Endothelial cell of umbilical vein (primary cell): ENCODE measurements around the gene ITGAX. TPM values are rescaled to one million over a fixed set of nuclear protein-coding genes. Genes with fewer than 3 reads are reported as not detected.

ENCODE experiments used
- BruUV-seq: library from RNA; stranded (reverse); fragments of 400-500 nt; replicated peaks from 2 replicates; lab custom pipeline; 2021; lab: Mats Ljungman, UMichigan
- CTCF ChIA-PET: fragments of 300-600, 350-600 bp; sonication (Branson Sonifier 250); formaldehyde crosslinking; loops from one replicate; lab custom pipeline; 2021; ENCODE audit warnings: antibody characterized with exemption, inconsistent platforms; lab: Charles Lee
- POLR2A ChIA-PET: fragments of 300-600, 350-600 bp; sonication (Branson Sonifier 250); formaldehyde crosslinking; loops from one replicate; lab custom pipeline; 2021; ENCODE audit warnings: antibody characterized with exemption, inconsistent platforms; lab: Charles Lee
- DNase-seq: peaks from one replicate; pipeline ENCODE4 v3.0.0-alpha.2; 2011; ENCODE audit warnings: low read depth, low spot score
- FAIRE-seq: peaks from 2 replicates; lab custom pipeline; 2011; peaks lifted over from hg19 to GRCh38; lab: Jason Lieb, UNC
- H2AFZ ChIP-seq: 2 replicates; pipeline ENCODE4 v1.6.0; 2012; ENCODE audit warnings: low read depth, low read length, control low read depth, inconsistent platforms
- H3K27ac ChIP-seq: 2 replicates; pipeline ENCODE4 v1.5.1; 2011; ENCODE audit warnings: low read depth, mild to moderate bottlenecking, control low read depth, low read length, moderate library complexity; ENCODE audit not compliant: insufficient read depth
- H3K27me3 ChIP-seq, 2 experiments: 2 replicates each; pipeline versions ENCODE4 v1.6.0 to v1.6.1; 2011; ENCODE audit warnings: low read length in 2 of 2, mixed read lengths in 1 of 2; ENCODE audit not compliant: control insufficient read depth in 2 of 2, insufficient read depth in 2 of 2
- H3K36me3 ChIP-seq, 2 experiments: 2 replicates in 1 of 2; 3 replicates in 1 of 2; pipeline ENCODE4 v1.5.1; 2011; ENCODE audit warnings: low read length in 2 of 2, mild to moderate bottlenecking in 1 of 2, moderate library complexity in 1 of 2; ENCODE audit not compliant: control insufficient read depth in 2 of 2, insufficient read depth in 2 of 2; ENCODE audit errors: extremely low read depth in 1 of 2
- H3K4me1 ChIP-seq: 3 replicates; pipeline ENCODE4 v1.5.1; 2011; ENCODE audit warnings: mild to moderate bottlenecking, low read length; ENCODE audit not compliant: control insufficient read depth, insufficient read depth; ENCODE audit errors: extremely low read depth
- H3K4me2 ChIP-seq: 2 replicates; pipeline ENCODE4 v1.6.1; 2011; ENCODE audit warnings: low read length, control low read depth, mixed read lengths; ENCODE audit not compliant: insufficient read depth
- H3K4me3 ChIP-seq, 3 experiments: fragments of 200-600 bp in 1 of 3; sonication (generic), shearing (Covaris generic) in 1 of 3; replicated peaks in 1 of 3; 2 replicates each; pipeline ENCODE4 v1.5.1; 2011 to 2016; ENCODE audit warnings: control low read depth in 3 of 3, low read length in 3 of 3, mild to moderate bottlenecking in 2 of 3, inconsistent platforms in 1 of 3, low read depth in 1 of 3, moderate library complexity in 1 of 3; ENCODE audit not compliant: insufficient read depth in 1 of 3
- H3K79me2 ChIP-seq: 2 replicates; pipeline ENCODE4 v1.6.0; 2012; ENCODE audit warnings: low read length, inconsistent platforms; ENCODE audit not compliant: control insufficient read depth, insufficient read depth
- H3K9ac ChIP-seq: replicated peaks from 2 replicates; pipeline ENCODE3; 2011; ENCODE audit warnings: low read length, control low read depth; ENCODE audit not compliant: insufficient read depth; ENCODE audit errors: extremely low read depth
- H3K9me1 ChIP-seq: replicated peaks from 3 replicates; pipeline ENCODE4 v1.6.0; 2011; ENCODE audit warnings: mild to moderate bottlenecking, low read length; ENCODE audit not compliant: control insufficient read depth, insufficient read depth; ENCODE audit errors: extremely low read depth
- H3K9me3 ChIP-seq: replicated peaks from 2 replicates; pipeline ENCODE4 v1.5.1; 2012; ENCODE audit warnings: low read length, inconsistent platforms; ENCODE audit not compliant: control insufficient read depth, insufficient read depth
- H4K20me1 ChIP-seq: replicated peaks from 2 replicates; pipeline ENCODE3; 2011; ENCODE audit warnings: mild to moderate bottlenecking, low read length; ENCODE audit not compliant: control insufficient read depth, insufficient read depth; ENCODE audit errors: extremely low read depth
- EZH2 ChIP-seq: IDR thresholded peaks from 2 replicates; pipeline ENCODE4 v1.6.1; 2012; ENCODE audit warnings: borderline replicate concordance, low read depth, mild to moderate bottlenecking, moderate library complexity, low read length, inconsistent platforms; ENCODE audit not compliant: severe bottlenecking
- FOS ChIP-seq: IDR thresholded peaks from 2 replicates; pipeline ENCODE4 v1.6.1; 2011; ENCODE audit warnings: mild to moderate bottlenecking, low read length, moderate library complexity, borderline replicate concordance; ENCODE audit not compliant: insufficient read depth
- GATA2 ChIP-seq: IDR thresholded peaks from 2 replicates; pipeline ENCODE4 v1.7.0; 2011; ENCODE audit warnings: low read depth, mild to moderate bottlenecking, moderate library complexity, mixed read lengths, low read length; ENCODE audit not compliant: insufficient read length, insufficient read depth
- JUN ChIP-seq: IDR thresholded peaks from 2 replicates; pipeline ENCODE4 v1.6.1; 2011; ENCODE audit warnings: borderline replicate concordance, low read depth; ENCODE audit not compliant: insufficient read length, insufficient read depth
- MYC ChIP-seq: IDR thresholded peaks from one replicate; pipeline ENCODE4 v1.6.1; 2011; ENCODE audit warnings: mild to moderate bottlenecking, low read depth, low read length
- POLR2A ChIP-seq: IDR thresholded peaks from 2 replicates; pipeline ENCODE4 v1.6.1; 2012; ENCODE audit warnings: low read depth, mild to moderate bottlenecking, control low read depth, low read length
- POLR2AphosphoS5 ChIP-seq: IDR thresholded peaks from 2 replicates; pipeline ENCODE4 v1.6.1; 2012; ENCODE audit warnings: low read depth, mild to moderate bottlenecking, control low read depth, low read length, moderate library complexity; ENCODE audit not compliant: insufficient read depth
- dilution Hi-C: fragments of 300-500 bp; cut with MboI; formaldehyde crosslinking; loops from one replicate; pipeline ENCODE4 v1.15.0; 2019; ENCODE audit warnings: low sequenced_read_pairs; ENCODE audit not compliant: extremely low pct_ligation_motif_present
- intact Hi-C: fragments of 100-400 bp; cut with micrococcal nuclease; formaldehyde crosslinking; loops from one replicate; pipeline ENCODE4 v1.10.0; 2022
- polyA plus RNA-seq, 4 experiments: library from polyadenylated mRNA; depleted of rRNA in 3 of 4; stranded (reverse) in 3 of 4; unstranded in 1 of 4; fragments of >200 nt; gene quantifications; 2 replicates each; pipeline versions ENCODE4 v1.2.1 to v1.2.3, GENCODE V29; 2011 to 2012; ENCODE audit warnings: missing spikeins in 1 of 4
- total RNA-seq: library from RNA; stranded (reverse); gene quantifications from 2 replicates; pipeline ENCODE4 v1.2.3, GENCODE V29; 2021
- TF ChIP-seq, protein P1 (sequence below), 2 donors: IDR thresholded peaks; 1 replicate in 1 of 2; 2 replicates in 1 of 2; pipeline ENCODE4 v1.5.1; 2011; ENCODE audit warnings: low read length in 2 of 2, mild to moderate bottlenecking in 2 of 2, moderate library complexity in 2 of 2, control low read depth in 1 of 2, inconsistent platforms in 1 of 2, low read depth in 1 of 2; ENCODE audit not compliant: insufficient read depth in 1 of 2; ENCODE audit errors: extremely low read depth in 1 of 2
- TF ChIP-seq, protein P2 (sequence below): IDR thresholded peaks from 2 replicates; pipeline ENCODE4 v1.6.1; 2011; ENCODE audit not compliant: insufficient read depth, insufficient read length

ITGAX gene
- total and polyA plus RNA-seq, 2 donors (not counting 3 experiments of a cell fraction or from before 2014, with no cell fraction given): 0.18 to 1.4 TPM

DNA sequence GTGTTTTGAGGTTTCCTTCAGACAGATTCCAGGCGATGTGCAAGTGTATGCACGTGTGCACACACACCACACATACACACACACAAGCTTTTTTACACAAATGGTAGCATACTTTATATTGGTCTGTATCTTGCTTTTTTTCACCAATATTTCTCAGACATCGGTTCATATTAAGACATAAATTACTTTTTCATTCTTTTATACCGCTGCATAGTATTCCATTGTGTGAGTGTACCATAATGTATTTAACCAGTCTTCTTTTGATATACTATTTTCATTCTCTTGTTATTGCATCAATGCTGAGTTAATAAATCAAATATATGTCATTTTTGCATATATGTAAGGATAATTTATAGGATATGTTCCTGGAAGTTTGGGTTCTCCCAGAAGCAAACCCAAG is 22.4 kb upstream of the ITGAX start:
- peaks cover 13 to 18% of the 10 kb centered on the region in 2 experiments for H3K27me3 ChIP-seq
- dilution Hi-C loops: no loop called here
- no peaks in the 10 kb centered on the region for H3K36me3 ChIP-seq
- TF ChIP-seq EZH2: no peak
- no peak for TF ChIP-seq JUN
- no peak for TF ChIP-seq GATA2
- no peak for TF ChIP-seq FOS
- TF ChIP-seq, protein P1, sequence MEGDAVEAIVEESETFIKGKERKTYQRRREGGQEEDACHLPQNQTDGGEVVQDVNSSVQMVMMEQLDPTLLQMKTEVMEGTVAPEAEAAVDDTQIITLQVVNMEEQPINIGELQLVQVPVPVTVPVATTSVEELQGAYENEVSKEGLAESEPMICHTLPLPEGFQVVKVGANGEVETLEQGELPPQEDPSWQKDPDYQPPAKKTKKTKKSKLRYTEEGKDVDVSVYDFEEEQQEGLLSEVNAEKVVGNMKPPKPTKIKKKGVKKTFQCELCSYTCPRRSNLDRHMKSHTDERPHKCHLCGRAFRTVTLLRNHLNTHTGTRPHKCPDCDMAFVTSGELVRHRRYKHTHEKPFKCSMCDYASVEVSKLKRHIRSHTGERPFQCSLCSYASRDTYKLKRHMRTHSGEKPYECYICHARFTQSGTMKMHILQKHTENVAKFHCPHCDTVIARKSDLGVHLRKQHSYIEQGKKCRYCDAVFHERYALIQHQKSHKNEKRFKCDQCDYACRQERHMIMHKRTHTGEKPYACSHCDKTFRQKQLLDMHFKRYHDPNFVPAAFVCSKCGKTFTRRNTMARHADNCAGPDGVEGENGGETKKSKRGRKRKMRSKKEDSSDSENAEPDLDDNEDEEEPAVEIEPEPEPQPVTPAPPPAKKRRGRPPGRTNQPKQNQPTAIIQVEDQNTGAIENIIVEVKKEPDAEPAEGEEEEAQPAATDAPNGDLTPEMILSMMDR (IDR thresholded peaks at IDR 0.05; ENCODE audit: extremely low read depth in 1 of 2, insufficient read depth in 1 of 2, low read depth in 1 of 2, low read length in 2 of 2): no peak
- no peak for TF ChIP-seq POLR2A
- TF ChIP-seq POLR2AphosphoS5: no peak
- TF ChIP-seq, protein P2, sequence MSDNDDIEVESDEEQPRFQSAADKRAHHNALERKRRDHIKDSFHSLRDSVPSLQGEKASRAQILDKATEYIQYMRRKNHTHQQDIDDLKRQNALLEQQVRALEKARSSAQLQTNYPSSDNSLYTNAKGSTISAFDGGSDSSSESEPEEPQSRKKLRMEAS: no peak
- TF ChIP-seq MYC: no peak
- no peak overlapping the region for H2AFZ ChIP-seq
- POLR2A ChIA-PET: no interaction called here
- H3K4me2 ChIP-seq: no peak overlapping the region
- FAIRE-seq (no peak), DNase-seq (no peak)
- no peaks in the 10 kb centered on the region for H3K9me3 ChIP-seq
- H3K27ac ChIP-seq: no peak overlapping the region
- H3K79me2 ChIP-seq: no peaks in the 10 kb centered on the region
- no TSS peak for BruUV-seq
- CTCF ChIA-PET: no interaction called here
- no peak overlapping the region for H3K4me3 ChIP-seq
- intact Hi-C loops: no loop called here
- H3K4me1 ChIP-seq: no peaks in the 10 kb centered on the region
- H3K9ac ChIP-seq: no peak overlapping the region
- H3K9me1 ChIP-seq: no peaks in the 10 kb centered on the region
- no peaks in the 10 kb centered on the region for H4K20me1 ChIP-seq
